K562 (cell line): ENCODE measurements around the gene ZSCAN32. TPM values are rescaled to one million over a fixed set of nuclear protein-coding genes. Genes with fewer than 3 reads are reported as not detected.

ENCODE experiments used
- E2F3 ChIP-seq: fragments of 250-450 bp; sonication (Bioruptor Pico); IDR thresholded peaks from 2 replicates; pipeline ENCODE4 v1.4.0; 2020; ENCODE audit warnings: mild to moderate bottlenecking
- ETV5 ChIP-seq: sonication (generic); formaldehyde crosslinking; IDR thresholded peaks from 2 replicates; pipeline ENCODE4 v1.4.0; 2020; ENCODE audit warnings: low read depth, mild to moderate bottlenecking, missing genetic modification reagents
- FOXA1 ChIP-seq: fragments of 450-650 bp; IDR thresholded peaks from 2 replicates; pipeline ENCODE4 v1.6.1; 2016; ENCODE audit warnings: mild to moderate bottlenecking, borderline replicate concordance
- FOXP1 ChIP-seq: sonication (generic); formaldehyde crosslinking; IDR thresholded peaks from 2 replicates; pipeline ENCODE4 v1.8.0; 2022; ENCODE audit warnings: mild to moderate bottlenecking, missing genetic modification reagents
- HNRNPL ChIP-seq: fragments of 200-400 bp; formaldehyde crosslinking; IDR thresholded peaks from 2 replicates; pipeline ENCODE4 v1.6.1; 2017; ENCODE audit warnings: low read depth, mild to moderate bottlenecking, low read length
- KLF1 ChIP-seq: fragments of 450-650 bp; IDR thresholded peaks from 2 replicates; pipeline ENCODE4 v1.6.1; 2016; ENCODE audit warnings: missing genetic modification characterization, missing compliant biosample characterization
- MAZ ChIP-seq, 2 experiments: fragments of 450-650 bp in 1 of 2; sonication (generic) in 1 of 2; formaldehyde crosslinking; IDR thresholded peaks in 1 of 2; conservative IDR thresholded peaks in 1 of 2; 2 replicates each; pipeline versions ENCODE4 v1.4.0 to v1.5.0; 2020; ENCODE audit warnings: mild to moderate bottlenecking in 1 of 2, missing genetic modification reagents in 1 of 2
- NCOA1 ChIP-seq: fragments of 450-650 bp; IDR thresholded peaks from 2 replicates; pipeline ENCODE4 v1.6.1; 2016; ENCODE audit warnings: low read depth
- POLR2H ChIP-seq: IDR thresholded peaks from 2 replicates; pipeline ENCODE4 v1.6.1; 2016; ENCODE audit warnings: missing genetic modification characterization, low read depth, mild to moderate bottlenecking, control low read depth, missing compliant biosample characterization, moderate library complexity
- POU5F1 ChIP-seq: fragments of 150-350 bp; IDR thresholded peaks from 2 replicates; pipeline ENCODE4 v1.6.1; 2014; ENCODE audit warnings: borderline replicate concordance, low read length, low read depth, mild to moderate bottlenecking; ENCODE audit not compliant: partially characterized antibody
- SREBF2 ChIP-seq: sonication (generic); formaldehyde crosslinking; IDR thresholded peaks from 2 replicates; pipeline ENCODE4 v1.4.0; 2020; ENCODE audit warnings: mild to moderate bottlenecking, missing genetic modification reagents
- TAF7 ChIP-seq: fragments of 450-650 bp; IDR thresholded peaks from 2 replicates; pipeline ENCODE4 v1.6.1; 2016; ENCODE audit warnings: missing genetic modification characterization, missing compliant biosample characterization
- TEAD1 ChIP-seq, 2 experiments: fragments of 450-650 bp in 1 of 2; sonication (generic) in 1 of 2; formaldehyde crosslinking; IDR thresholded peaks; 2 replicates each; pipeline versions ENCODE4 v1.4.0 to v1.8.0; 2020 to 2022; ENCODE audit warnings: mild to moderate bottlenecking in 2 of 2, missing genetic modification reagents in 1 of 2
- polyA plus RNA-seq, 8 experiments: library from polyadenylated mRNA; depleted of rRNA in 4 of 8; stranded (reverse) in 5 of 8; unstranded in 3 of 8; fragments of >200 nt; fragmentation: Nextera tagmentation in 2 of 8; fragmentation: Illumina TruSeq in 1 of 8; extraction: Ambion mirVana in 2 of 8; extraction: Trizol in 1 of 8; gene quantifications; 2 replicates each; pipeline versions ENCODE4 v1.2.1 to v1.2.3, GENCODE V29; 2011 to 2014; ENCODE audit warnings: inconsistent platforms in 1 of 8, missing spikeins in 1 of 8
- total RNA-seq, 7 experiments: library from RNA; depleted of rRNA in 6 of 7; stranded (reverse); fragments of >200 nt in 6 of 7; fragmentation: Illumina TruSeq in 2 of 7; extraction: Trizol in 2 of 7; gene quantifications; 2 replicates each; pipeline versions ENCODE4 v1.2.1 to v1.2.3, GENCODE V29; 2011 to 2021; ENCODE audit warnings: low replicate concordance in 1 of 7
- TF ChIP-seq, protein P1 (sequence below): fragments of 200-800 bp; sonication (Bioruptor generic); IDR thresholded peaks from 2 replicates; pipeline ENCODE4 v1.6.1; 2017; ENCODE audit warnings: missing genetic modification characterization, missing compliant biosample characterization
- TF ChIP-seq, protein P2 (sequence below), 2 experiments: fragments of 450-650 bp; IDR thresholded peaks; 2 replicates each; pipeline ENCODE4 v1.6.1; 2018; ENCODE audit warnings: mild to moderate bottlenecking in 2 of 2, low read depth in 1 of 2; ENCODE audit not compliant: partially characterized antibody in 2 of 2
- TF ChIP-seq, protein P3 (sequence below): fragments of 250-450 bp; sonication (Bioruptor Pico); IDR thresholded peaks from 2 replicates; pipeline ENCODE4 v1.8.0; 2021; ENCODE audit warnings: mild to moderate bottlenecking, moderate library complexity

ZSCAN32 gene
- total and polyA plus RNA-seq, 9 of the 15 experiments (the other 6 are each of a cell fraction or from before 2014, with no cell fraction given): 16.0 to 29.4 (median 19.2) TPM

DNA sequence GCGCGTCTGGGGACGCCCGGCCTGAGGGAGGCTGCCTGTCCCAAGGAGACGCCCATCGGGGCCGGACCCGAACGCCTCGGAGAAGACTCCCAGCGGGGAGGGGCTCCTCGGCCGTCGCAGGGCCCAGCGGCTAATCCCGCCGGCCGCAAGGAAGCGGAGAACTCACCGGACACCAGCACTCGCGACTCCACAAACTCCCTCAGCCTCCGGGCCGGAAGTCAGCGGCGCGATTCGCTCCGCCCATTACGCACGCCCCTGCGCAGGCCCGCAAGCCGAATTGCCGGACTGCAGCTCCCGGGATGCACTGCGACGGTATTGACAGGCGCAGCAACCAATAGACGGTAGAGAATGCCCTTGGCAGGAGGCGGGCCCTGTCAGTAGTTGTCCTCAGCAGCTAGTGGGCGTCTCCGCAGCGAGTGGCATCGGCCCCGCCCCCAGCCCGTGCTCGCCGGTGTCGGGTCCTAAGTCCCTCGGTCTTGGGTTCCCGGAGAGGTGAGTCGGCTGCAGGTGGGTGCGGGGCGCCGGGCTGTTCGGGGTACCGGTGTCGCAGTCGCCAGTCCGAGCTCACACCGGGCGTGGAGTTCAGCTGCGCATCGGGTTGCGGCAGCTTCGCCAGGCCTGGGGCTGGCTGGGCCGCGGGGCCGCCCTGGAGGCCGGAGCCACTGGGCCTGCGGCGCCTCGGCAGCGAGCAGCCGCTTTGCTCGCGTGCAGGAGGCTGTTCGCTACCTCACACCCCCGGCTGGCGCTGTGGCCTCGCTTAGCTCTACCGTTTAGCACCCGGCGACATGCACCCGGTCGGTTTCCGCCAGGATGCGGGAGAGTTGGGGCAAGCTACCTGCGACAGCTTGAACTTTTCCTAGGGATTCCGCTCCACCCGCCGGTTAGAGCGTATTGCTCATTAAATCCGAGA lies at the start of gene ZSCAN32, which contains the start of gene ZNF174 (continued):
- TF ChIP-seq, protein P1, sequence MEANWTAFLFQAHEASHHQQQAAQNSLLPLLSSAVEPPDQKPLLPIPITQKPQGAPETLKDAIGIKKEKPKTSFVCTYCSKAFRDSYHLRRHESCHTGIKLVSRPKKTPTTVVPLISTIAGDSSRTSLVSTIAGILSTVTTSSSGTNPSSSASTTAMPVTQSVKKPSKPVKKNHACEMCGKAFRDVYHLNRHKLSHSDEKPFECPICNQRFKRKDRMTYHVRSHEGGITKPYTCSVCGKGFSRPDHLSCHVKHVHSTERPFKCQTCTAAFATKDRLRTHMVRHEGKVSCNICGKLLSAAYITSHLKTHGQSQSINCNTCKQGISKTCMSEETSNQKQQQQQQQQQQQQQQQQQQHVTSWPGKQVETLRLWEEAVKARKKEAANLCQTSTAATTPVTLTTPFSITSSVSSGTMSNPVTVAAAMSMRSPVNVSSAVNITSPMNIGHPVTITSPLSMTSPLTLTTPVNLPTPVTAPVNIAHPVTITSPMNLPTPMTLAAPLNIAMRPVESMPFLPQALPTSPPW (CRISPR knock-in tag): peak; percentile 50
- peak; percentile 51; the same call in 1 of the 2 replicates for TF ChIP-seq E2F3 (CRISPR knock-in tag)
- peak; percentile 72 for TF ChIP-seq TAF7 (tag)
- TF ChIP-seq, protein P2, sequence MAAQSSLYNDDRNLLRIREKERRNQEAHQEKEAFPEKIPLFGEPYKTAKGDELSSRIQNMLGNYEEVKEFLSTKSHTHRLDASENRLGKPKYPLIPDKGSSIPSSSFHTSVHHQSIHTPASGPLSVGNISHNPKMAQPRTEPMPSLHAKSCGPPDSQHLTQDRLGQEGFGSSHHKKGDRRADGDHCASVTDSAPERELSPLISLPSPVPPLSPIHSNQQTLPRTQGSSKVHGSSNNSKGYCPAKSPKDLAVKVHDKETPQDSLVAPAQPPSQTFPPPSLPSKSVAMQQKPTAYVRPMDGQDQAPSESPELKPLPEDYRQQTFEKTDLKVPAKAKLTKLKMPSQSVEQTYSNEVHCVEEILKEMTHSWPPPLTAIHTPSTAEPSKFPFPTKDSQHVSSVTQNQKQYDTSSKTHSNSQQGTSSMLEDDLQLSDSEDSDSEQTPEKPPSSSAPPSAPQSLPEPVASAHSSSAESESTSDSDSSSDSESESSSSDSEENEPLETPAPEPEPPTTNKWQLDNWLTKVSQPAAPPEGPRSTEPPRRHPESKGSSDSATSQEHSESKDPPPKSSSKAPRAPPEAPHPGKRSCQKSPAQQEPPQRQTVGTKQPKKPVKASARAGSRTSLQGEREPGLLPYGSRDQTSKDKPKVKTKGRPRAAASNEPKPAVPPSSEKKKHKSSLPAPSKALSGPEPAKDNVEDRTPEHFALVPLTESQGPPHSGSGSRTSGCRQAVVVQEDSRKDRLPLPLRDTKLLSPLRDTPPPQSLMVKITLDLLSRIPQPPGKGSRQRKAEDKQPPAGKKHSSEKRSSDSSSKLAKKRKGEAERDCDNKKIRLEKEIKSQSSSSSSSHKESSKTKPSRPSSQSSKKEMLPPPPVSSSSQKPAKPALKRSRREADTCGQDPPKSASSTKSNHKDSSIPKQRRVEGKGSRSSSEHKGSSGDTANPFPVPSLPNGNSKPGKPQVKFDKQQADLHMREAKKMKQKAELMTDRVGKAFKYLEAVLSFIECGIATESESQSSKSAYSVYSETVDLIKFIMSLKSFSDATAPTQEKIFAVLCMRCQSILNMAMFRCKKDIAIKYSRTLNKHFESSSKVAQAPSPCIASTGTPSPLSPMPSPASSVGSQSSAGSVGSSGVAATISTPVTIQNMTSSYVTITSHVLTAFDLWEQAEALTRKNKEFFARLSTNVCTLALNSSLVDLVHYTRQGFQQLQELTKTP (IDR thresholded peaks at IDR 0.05; ENCODE audit: low read depth in 1 of 2, partially characterized antibody in 2 of 2): peak in 1 of 2 experiments; percentile 85
- TF ChIP-seq ETV5 (CRISPR knock-in tag): peak; percentile 90
- peak; percentile 66; the same call in 1 of the 2 replicates for TF ChIP-seq KLF1
- TF ChIP-seq POLR2H (tag): peak; percentile 60
- peak in 1 of 2 experiments; percentile 66; a peak in 1 of 4 replicates for TF ChIP-seq TEAD1 (CRISPR knock-in tag; IDR thresholded peaks at IDR 0.05)
- TF ChIP-seq HNRNPL: peak; percentile 57; the same call in 1 of the 2 replicates
- TF ChIP-seq MAZ (CRISPR knock-in tag; conservative IDR thresholded peaks at IDR 0.05 in 1 of 2, IDR thresholded peaks at IDR 0.05 in 1 of 2): peak; percentile 76 to 93
- 0 out of 2 replicates have a peak, but pooled peaks have one; percentile 19 for TF ChIP-seq FOXP1 (CRISPR knock-in tag)
- TF ChIP-seq SREBF2: no peak
- no peak for TF ChIP-seq NCOA1
- peak; percentile 65 for TF ChIP-seq POU5F1
- TF ChIP-seq, protein P3, sequence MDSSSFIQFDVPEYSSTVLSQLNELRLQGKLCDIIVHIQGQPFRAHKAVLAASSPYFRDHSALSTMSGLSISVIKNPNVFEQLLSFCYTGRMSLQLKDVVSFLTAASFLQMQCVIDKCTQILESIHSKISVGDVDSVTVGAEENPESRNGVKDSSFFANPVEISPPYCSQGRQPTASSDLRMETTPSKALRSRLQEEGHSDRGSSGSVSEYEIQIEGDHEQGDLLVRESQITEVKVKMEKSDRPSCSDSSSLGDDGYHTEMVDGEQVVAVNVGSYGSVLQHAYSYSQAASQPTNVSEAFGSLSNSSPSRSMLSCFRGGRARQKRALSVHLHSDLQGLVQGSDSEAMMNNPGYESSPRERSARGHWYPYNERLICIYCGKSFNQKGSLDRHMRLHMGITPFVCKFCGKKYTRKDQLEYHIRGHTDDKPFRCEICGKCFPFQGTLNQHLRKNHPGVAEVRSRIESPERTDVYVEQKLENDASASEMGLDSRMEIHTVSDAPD (CRISPR knock-in tag): no peak
- no peak for TF ChIP-seq FOXA1
